ENCODE results near the gene TRIM3.

Gene TRIM3

GRCh38 chr11:6443269-6444003 lies 30.3 kb downstream of the TRIM3 start:
- no peak overlapping the region for H3K4me3 ChIP-seq
- peak overlapping the region in 1 of 21 experiments; percentile 8 for H3K27ac ChIP-seq

GRCh38 chr11:6442441-6442840 lies 31.3 kb downstream of the TRIM3 start:
- Histone ChIP-seq H3K4me3 (no peak overlapping the region), H3K27ac (peak overlapping the region in 1 of 21 experiments; percentile 8)

DNA sequence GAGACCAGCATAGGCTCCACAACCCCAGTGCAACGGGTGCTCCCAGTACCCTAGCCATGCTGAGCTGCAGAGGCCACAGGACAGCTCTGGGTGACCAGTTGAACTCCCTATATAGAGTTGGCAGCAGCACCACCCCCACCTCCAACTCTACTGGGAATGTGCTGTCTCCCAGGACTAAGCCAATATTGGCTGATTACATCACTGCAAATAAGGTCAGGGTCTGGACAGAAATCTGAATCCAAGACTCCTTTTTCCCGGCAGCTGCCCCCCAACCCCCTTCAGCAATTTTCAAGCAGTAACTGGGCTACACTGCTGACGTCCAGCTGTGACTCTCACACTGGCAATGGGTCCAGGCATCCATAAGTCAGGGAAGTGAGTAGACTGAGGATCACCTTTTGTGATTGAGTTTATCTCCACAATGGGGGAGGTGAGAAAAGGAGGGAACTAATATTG lies 32.8 kb downstream of the TRIM3 start, which contains the start of gene HPX:
HPX (minus strand) TSS at position 82 of the 453 bp plus-strand sequence; CDS start at position 58, 24 bp downstream.
- H3K4me3 ChIP-seq = no peak within 1 kb of the TSS
- H3K27ac ChIP-seq = no peak within 1 kb of the TSS

DNA sequence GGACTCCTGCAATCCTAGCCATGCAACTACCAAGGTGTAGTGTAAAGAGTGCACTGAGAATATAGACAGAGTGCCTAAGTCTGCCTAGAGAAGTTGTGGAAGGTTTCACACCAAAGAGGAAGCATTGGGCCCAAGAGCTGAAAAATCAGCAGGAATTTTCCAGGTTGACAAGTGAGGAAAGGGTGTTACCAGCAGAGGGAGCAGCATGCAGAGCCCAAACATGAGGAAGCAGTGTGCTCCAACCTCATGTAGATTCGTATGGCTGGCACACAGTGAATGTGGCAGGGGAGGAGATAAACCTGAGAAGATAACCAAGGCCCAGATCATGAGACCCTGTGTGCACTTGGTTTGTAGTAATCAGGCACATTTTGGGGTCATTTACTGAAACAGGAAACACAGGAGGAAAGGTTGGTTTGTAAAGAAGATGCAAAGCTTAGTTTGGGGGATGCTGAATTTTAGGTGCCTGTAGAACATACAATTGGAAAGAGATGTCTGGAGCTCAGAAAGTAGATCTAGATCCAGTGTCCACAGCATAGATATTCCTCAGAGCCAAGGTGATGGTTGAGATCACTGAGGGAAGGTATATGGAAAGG lies 34.7 kb downstream of the TRIM3 start:
- H3K27ac ChIP-seq = no peak overlapping the region
- H3K4me3 ChIP-seq = no peak overlapping the region

DNA sequence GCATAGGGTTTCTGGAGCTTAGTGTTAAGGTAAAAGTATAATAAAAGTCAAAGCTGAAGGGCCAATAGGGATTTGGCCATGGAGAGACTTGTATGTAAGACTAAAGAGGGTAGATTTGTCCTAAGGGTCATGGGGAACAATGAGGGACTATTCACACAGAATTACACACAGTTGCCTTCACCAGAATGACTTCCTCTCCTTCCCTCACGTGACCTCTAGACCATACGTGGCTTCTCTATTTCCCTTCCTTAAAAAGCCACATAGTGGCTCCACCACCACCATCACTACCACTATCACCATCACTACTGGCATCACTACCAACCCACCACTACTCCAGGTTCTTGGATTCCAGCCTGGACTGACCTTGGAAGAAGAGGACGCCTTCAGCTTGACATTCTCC lies 35.7 kb downstream of the TRIM3 start:
- Histone ChIP-seq H3K27ac (no peak overlapping the region), H3K4me3 (no peak overlapping the region)

DNA sequence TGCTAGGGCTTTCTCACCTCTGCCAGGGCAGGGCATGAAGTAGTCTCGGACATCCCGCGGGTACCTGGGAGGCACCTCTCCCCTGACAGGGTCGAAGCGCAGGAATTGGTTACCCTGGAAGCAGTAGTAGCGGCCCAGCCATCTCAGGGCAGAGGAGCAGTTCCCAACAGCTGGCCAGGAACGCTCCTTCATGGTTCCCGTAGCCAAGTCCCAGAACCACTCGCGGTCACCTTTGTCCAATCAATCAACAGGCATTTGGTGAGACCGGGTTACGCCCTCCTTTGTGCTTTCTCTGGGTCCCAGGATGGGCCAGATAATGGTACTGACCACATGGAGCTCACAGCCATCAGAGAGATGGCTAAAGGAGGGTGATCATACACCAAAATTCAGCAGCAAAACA lies 36.3 kb downstream of the TRIM3 start:
- H3K4me3 ChIP-seq = no peak overlapping the region
- H3K27ac ChIP-seq = no peak overlapping the region

GRCh38 chr11:6433998-6434660 lies 39.6 kb downstream of the TRIM3 start:
- H3K27ac ChIP-seq = no peak overlapping the region
- no peak overlapping the region for H3K4me3 ChIP-seq

- Histone ChIP-seq H3K27ac (no peak overlapping the region), H3K4me3 (no peak overlapping the region)
These were observed 41.9 kb downstream of the TRIM3 start for GRCh38 chr11:6431861-6432260.

GRCh38 chr11:6427516-6427915 lies 46.2 kb downstream of the TRIM3 start:
- no peak overlapping the region for H3K4me3 ChIP-seq
- no peak overlapping the region for H3K27ac ChIP-seq

DNA sequence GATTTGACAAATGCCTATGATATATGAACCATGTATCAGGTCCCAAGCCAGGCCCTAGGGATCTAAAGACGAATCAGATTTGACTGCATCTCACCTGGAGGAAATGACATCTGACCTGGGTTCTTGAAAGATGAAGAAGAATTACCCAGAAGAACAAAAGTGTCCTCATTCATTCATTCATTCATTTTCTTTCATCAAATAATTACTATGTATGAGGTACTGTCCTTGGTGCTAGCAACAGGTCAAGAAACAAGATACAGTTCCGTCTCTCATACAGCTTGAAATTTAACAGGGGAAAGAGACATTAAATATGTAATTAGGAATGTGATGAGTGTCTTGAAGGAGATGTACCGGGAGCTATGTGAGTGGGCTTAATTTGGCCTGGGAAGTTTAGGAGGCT lies 53.1 kb downstream of the TRIM3 start:
- Histone ChIP-seq H3K27ac (no peak overlapping the region), H3K4me3 (no peak overlapping the region)

- Histone ChIP-seq H3K4me3 (peak within 1 kb of the TSS; percentile 57 to 98 (median 86)), H3K27ac (peak within 1 kb of the TSS; percentile 16 to 92 (median 82))
These were observed 54.6 kb downstream of the TRIM3 start, which contains the start of gene APBB1 for GRCh38 chr11:6419009-6419631. Gene APBB1 (minus strand): TSS chr11:6419094. CDS start chr11:6411347, 7,747 bp downstream.

DNA sequence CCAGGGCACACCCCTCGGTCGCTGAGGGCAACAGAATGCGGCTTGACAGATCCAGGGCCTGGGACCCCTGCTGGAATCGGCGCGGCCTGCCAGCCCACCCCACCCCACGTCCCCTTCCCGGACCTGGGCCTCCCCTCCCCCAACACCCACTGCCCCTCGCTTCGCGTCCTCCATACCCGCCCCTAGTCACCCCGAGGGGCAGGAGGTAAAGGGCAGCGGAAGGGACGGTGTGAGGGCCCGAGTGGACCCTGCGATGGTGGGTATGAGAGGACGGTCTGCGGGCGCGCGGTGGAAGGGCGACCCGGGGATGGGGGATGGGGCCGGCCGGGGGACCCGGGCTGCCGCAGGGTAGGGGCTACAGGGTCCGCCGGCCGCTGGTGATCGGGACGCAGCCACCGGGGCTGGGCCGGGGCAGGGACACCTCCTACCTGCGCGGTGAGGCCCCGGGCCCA lies 55.2 kb downstream of the TRIM3 start:
- peak overlapping the region; percentile 57 to 98 (median 86) for H3K4me3 ChIP-seq
- peak overlapping the region; percentile 16 to 92 (median 82) for H3K27ac ChIP-seq

GRCh38 chr11:6417907-6418556 lies 55.7 kb downstream of the TRIM3 start:
- Histone ChIP-seq H3K27ac (peak overlapping the region in 17 of 21 experiments; percentile 55 to 92 (median 83)), H3K4me3 (peak overlapping the region; percentile 57 to 98 (median 86))

- no peak overlapping the region for H3K27ac ChIP-seq
These were observed 57.9 kb downstream of the TRIM3 start for GRCh38 chr11:6415797-6416196.

GRCh38 chr11:6414874-6415328 lies 58.8 kb downstream of the TRIM3 start:
- Histone ChIP-seq H3K27ac (peak overlapping the region in 6 of 21 experiments; percentile 2 to 54 (median 37)), H3K4me3 (no peak overlapping the region)

More at GRCh38 chr11:6415797-6416196, 57.9 kb downstream of the TRIM3 start:
- H3K4me3 ChIP-seq = no peak overlapping the region

DNA sequence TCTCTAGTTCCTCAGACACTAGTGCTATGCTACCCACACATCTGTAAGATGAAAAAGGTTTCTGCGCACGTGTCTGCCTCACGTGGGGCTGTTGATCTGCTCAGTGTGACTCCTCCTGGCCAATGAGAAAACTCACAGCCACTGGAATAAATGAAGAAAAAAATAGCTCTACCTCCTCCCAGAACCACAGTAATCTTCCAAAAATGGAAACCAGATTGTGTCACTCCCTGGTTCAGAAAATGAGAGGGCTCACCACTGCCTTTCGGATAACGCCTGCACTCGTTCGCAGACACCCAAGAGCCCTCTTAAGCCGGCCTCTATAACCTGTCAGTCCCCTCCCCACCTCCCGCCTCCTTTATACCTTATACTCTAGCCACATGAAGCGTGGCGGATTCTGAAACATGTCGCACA lies 59.9 kb downstream of the TRIM3 start:
- peak overlapping the region in 7 of 21 experiments; percentile 2 to 54 (median 39) for H3K27ac ChIP-seq

GRCh38 chr11:6411594-6412031 lies 62.1 kb downstream of the TRIM3 start:
- Histone ChIP-seq H3K4me3 (no peak overlapping the region), H3K27ac (no peak overlapping the region)

More for the DNA sequence above, 59.9 kb downstream of the TRIM3 start:
- no peak overlapping the region for H3K4me3 ChIP-seq

- Histone ChIP-seq H3K27ac (no peak overlapping the region), H3K4me3 (no peak overlapping the region)
These were observed 62.9 kb downstream of the TRIM3 start for GRCh38 chr11:6410695-6411430.

Data from skin epidermis (tissue), 12 donors.